ENCODE results near the gene EDAR. TPM values are rescaled to one million over a fixed set of nuclear protein-coding genes. Genes with fewer than 3 reads are reported as not detected.

EDAR gene
- total RNA-seq, 1 donor from 2014 or later, result 0.24 TPM

DNA sequence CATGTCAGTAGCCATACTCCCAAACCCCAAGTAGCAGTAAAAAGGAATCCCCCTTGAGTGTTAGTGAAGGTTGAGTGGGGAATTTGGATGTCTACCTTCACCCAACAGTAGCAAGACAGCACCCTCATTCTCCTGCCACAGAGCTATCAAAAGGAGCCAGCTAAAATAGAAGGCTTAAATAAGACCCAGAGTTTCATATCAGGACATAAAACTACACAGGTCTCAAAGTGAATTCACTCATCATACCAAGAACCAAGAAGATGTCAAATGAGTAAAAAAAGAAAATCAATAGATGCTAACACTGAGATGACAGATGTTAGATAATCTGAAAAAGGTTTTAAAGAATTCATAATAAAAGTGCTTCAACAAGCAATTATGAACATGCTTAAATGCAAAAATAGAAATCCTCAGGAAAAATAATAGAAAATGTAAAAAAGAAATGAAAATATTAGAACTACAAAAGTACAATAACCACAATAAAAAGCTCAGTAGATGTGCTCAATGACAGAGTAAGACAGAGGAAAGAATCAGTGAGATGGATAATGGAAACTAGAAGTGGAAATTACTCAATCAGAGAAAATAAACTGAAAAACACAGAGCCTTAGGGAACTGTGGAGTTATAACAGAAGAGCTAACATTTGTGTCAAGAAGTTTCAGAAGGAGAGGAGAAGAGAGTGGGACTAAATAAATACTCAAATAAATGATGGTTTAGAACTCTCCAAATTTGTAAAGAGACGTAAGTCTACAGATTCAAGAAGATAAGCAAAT is 90.5 kb downstream of the EDAR start:
- Mint-ChIP-seq H3K9me3 (ENCODE audit: low read depth) (peaks cover 6% of the 10 kb centered on the region), H3K36me3 (ENCODE audit: insufficient read depth) (no peaks in the 10 kb centered on the region), H3K4me3 (ENCODE audit: low read depth) (no peak overlapping the region), H3K27me3 (no peaks in the 10 kb centered on the region), H3K27ac (no peak overlapping the region), H3K4me1 (ENCODE audit: low read depth) (peaks cover 4% of the 10 kb centered on the region)
- TF ChIP-seq, protein P1, sequence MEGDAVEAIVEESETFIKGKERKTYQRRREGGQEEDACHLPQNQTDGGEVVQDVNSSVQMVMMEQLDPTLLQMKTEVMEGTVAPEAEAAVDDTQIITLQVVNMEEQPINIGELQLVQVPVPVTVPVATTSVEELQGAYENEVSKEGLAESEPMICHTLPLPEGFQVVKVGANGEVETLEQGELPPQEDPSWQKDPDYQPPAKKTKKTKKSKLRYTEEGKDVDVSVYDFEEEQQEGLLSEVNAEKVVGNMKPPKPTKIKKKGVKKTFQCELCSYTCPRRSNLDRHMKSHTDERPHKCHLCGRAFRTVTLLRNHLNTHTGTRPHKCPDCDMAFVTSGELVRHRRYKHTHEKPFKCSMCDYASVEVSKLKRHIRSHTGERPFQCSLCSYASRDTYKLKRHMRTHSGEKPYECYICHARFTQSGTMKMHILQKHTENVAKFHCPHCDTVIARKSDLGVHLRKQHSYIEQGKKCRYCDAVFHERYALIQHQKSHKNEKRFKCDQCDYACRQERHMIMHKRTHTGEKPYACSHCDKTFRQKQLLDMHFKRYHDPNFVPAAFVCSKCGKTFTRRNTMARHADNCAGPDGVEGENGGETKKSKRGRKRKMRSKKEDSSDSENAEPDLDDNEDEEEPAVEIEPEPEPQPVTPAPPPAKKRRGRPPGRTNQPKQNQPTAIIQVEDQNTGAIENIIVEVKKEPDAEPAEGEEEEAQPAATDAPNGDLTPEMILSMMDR (IDR thresholded peaks at IDR 0.05; ENCODE audit: unreplicated experiment), result no peak
- DNase-seq (ENCODE audit: low spot score, unreplicated experiment), result no peak

DNA sequence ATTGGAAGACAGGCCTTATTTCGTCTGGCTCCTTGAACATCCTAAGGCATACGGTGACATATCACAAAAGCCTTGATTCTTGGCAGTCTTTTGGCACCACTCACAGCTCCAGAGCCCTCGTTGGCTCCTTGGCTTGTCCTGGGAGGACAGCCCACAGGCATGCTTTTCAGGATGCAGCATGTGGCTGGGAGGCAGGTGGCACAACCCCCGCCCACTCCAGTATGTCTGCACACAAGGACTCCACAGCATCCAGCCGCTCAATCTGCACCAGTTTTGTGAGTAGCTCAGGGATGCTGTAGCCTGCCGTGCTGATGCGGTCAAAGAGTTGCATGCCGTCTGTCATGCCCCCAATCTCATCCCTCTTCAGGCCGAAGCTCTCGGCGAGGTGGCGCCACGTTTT is 92.3 kb downstream of the EDAR start:
- Mint-ChIP-seq H3K27me3 (no peaks in the 10 kb centered on the region), H3K4me3 (ENCODE audit: low read depth) (no peak overlapping the region), H3K4me1 (ENCODE audit: low read depth) (peaks cover 4% of the 10 kb centered on the region), H3K27ac (no peak overlapping the region), H3K36me3 (ENCODE audit: insufficient read depth) (no peaks in the 10 kb centered on the region), H3K9me3 (ENCODE audit: low read depth) (peaks cover 6% of the 10 kb centered on the region)
- TF ChIP-seq, protein P1 (IDR thresholded peaks at IDR 0.05; ENCODE audit: unreplicated experiment), result no peak
- DNase-seq (ENCODE audit: low spot score, unreplicated experiment), result no peak

DNA sequence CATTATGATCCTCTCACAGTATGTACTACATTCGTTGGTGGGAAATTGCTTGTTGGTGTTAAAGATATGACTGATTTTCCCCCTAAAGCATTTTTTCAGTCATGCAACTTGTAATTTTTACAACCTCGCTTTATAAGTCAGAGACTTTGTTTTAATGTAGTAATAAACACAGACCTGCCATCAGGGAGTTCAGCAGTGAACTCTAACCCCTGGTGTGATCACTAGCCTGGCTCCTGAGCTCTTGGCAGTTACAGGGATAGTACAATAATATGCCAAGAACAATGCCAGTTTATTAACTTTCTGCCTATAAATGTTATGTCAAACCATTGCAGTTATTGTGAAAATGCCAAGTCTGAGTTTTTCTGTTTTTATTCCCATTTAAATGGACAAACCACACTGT is 93.8 kb downstream of the EDAR start:
- DNase-seq (ENCODE audit: low spot score, unreplicated experiment), result no peak
- Mint-ChIP-seq H3K9me3 (ENCODE audit: low read depth) (peaks cover 13% of the 10 kb centered on the region), H3K36me3 (ENCODE audit: insufficient read depth) (peaks cover 6% of the 10 kb centered on the region), H3K4me3 (ENCODE audit: low read depth) (no peak overlapping the region), H3K4me1 (ENCODE audit: low read depth) (peaks cover 4% of the 10 kb centered on the region), H3K27ac (no peak overlapping the region), H3K27me3 (no peaks in the 10 kb centered on the region)
- TF ChIP-seq, protein P1 (IDR thresholded peaks at IDR 0.05; ENCODE audit: unreplicated experiment), result no peak

DNA sequence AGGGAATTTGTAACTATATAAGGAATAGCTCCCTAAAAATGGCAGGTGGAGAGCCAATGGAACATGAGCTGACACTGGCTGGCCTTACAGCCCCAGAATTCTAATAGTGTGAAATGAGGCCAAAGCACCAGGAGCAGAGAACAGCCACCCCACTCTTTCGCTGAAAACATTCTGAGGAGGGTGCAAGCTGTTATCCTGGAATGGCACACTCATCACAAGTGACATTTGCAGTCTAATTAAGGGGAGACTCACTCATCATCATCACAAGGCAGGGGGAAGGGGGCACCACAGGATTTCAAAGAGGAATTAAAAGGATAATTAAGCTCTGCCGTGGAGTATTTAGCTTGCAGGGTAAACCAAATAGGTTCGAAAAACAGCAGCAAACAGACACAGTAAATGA is 94.3 kb downstream of the EDAR start:
- Mint-ChIP-seq H3K36me3 (ENCODE audit: insufficient read depth) (peaks cover 7% of the 10 kb centered on the region), H3K27me3 (no peaks in the 10 kb centered on the region), H3K27ac (no peak overlapping the region), H3K9me3 (ENCODE audit: low read depth) (peaks cover 15% of the 10 kb centered on the region), H3K4me3 (ENCODE audit: low read depth) (no peak overlapping the region), H3K4me1 (ENCODE audit: low read depth) (peaks cover 4% of the 10 kb centered on the region)
- DNase-seq (ENCODE audit: low spot score, unreplicated experiment), result no peak
- TF ChIP-seq, protein P1 (IDR thresholded peaks at IDR 0.05; ENCODE audit: unreplicated experiment), result no peak

DNA sequence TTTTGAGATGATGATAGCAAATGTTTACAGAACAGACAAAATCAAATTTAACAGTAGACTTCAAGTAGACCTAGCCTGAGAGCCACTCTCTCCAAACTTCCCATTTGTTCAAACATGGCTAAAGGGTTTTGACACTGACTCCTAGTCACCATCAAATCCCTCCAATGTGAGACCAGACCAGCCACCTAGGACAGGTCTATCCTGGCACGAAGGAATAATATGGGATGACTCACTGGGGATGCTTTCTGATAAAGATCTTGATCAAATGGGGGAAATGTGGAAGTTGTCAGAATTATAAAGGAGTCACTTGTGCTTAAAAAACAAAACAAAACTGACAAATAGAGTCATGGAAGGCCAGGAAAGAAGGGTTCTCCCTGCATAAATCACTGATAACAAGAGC is 95.7 kb downstream of the EDAR start:
- H3K4me1 Mint-ChIP-seq (ENCODE audit: low read depth), result peaks cover 4% of the 10 kb centered on the region
- no peaks in the 10 kb centered on the region for H3K27me3 Mint-ChIP-seq
- H3K27ac Mint-ChIP-seq, result no peak overlapping the region
- H3K36me3 Mint-ChIP-seq (ENCODE audit: insufficient read depth), result peaks cover 12% of the 10 kb centered on the region
- H3K9me3 Mint-ChIP-seq (ENCODE audit: low read depth), result peaks cover 28% of the 10 kb centered on the region
- no peak for DNase-seq (ENCODE audit: low spot score, unreplicated experiment)
- TF ChIP-seq, protein P1 (IDR thresholded peaks at IDR 0.05; ENCODE audit: unreplicated experiment), result no peak
- no peak overlapping the region for H3K4me3 Mint-ChIP-seq (ENCODE audit: low read depth)

All from progenitor cell of endocrine pancreas (in vitro differentiated cells).